Mucosa of descending colon (tissue), 3 donors: Measurements from ENCODE around the gene WDR11. TPM values are rescaled to one million over a fixed set of nuclear protein-coding genes. Genes with fewer than 3 reads are reported as not detected.

Source experiments
- ATAC-seq: fragments of 200-7000 bp; cut with Tn5 transposase; one replicate; pipeline ENCODE4 v1.9.1; 2020; ENCODE audit warnings: mild to moderate bottlenecking, moderate library complexity
- DNase-seq, 3 donors: peaks; one replicate each; pipeline ENCODE4 v3.0.0-alpha.2; 2020
- H3K36me3 ChIP-seq: fragments of 200-600 bp; one replicate; pipeline ENCODE4 v1.8.0; 2021; ENCODE audit warnings: low read depth, mild to moderate bottlenecking
- H3K4me1 ChIP-seq: fragments of 200-600 bp; one replicate; pipeline ENCODE4 v1.8.0; 2021; ENCODE audit warnings: low read depth, mild to moderate bottlenecking
- H3K4me3 ChIP-seq: fragments of 200-600 bp; one replicate; pipeline ENCODE4 v1.8.0; 2021; ENCODE audit warnings: mild to moderate bottlenecking
- H3K9me3 ChIP-seq: fragments of 200-600 bp; one replicate; pipeline ENCODE4 v1.8.0; 2021; ENCODE audit warnings: mild to moderate bottlenecking
- intact Hi-C, 2 donors: fragments of 100-400 bp; cut with DNase I in 1 of 2; cut with micrococcal nuclease in 1 of 2; formaldehyde crosslinking; loops; one replicate each; pipeline versions ENCODE4 v1.11.0 to v1.11.1; 2022; cut with DNase I, micrococcal nuclease
- total RNA-seq, 3 donors: library from RNA; stranded (reverse); fragmentation: NEBNext Ultra II Directional in 2 of 3; extraction: Animal tissue kit (Norgen Biotek cat#: 25700) in 2 of 3; gene quantifications; one replicate each; pipeline versions ENCODE4 v1.2.1 to v1.2.4, GENCODE V29; 2021 to 2023
- TF ChIP-seq, protein P1 (sequence below): fragments of 200-600 bp; IDR thresholded peaks from one replicate; pipeline ENCODE4 v1.8.0; 2022; ENCODE audit warnings: antibody characterized with exemption, mild to moderate bottlenecking
- donor health status: DM: no; HTN: no; CAD: no; lungs with moderate emphysema.
- donor health status: DM: no; HTN: no; CAD: no.
- donor health status: DM: no; HTN: yes; CAD: no.

WDR11 gene
- total RNA-seq, 3 donors from 2014 or later = 42.0 to 53.8 (median 44.5) TPM

DNA sequence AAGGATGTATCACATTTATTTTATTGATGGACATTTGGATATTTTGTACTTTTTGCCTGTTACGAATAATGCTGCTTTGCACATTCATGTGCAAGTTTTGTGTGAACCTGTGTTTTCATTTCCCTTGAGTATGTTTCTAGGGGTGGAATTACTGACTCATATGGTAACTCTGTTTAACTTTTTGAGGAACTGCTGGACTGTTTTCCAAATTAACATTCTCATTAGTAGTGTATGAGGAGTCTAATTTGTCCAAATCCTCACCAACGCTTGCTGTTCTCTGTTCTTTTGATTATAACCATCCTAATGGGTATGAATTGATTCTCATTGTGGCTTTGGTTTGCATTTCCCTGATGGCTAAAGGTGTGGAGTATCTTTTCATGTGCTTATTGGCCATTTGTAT lies 3.2 kb downstream of the WDR11 start:
- intact Hi-C loops = no loop called here
- Histone ChIP-seq H3K36me3 (no peaks in the 10 kb centered on the region), H3K4me1 (peaks cover 4% of the 10 kb centered on the region), H3K4me3 (no peak overlapping the region), H3K9me3 (no peaks in the 10 kb centered on the region)
- no peak for DNase-seq
- TF ChIP-seq, protein P1, sequence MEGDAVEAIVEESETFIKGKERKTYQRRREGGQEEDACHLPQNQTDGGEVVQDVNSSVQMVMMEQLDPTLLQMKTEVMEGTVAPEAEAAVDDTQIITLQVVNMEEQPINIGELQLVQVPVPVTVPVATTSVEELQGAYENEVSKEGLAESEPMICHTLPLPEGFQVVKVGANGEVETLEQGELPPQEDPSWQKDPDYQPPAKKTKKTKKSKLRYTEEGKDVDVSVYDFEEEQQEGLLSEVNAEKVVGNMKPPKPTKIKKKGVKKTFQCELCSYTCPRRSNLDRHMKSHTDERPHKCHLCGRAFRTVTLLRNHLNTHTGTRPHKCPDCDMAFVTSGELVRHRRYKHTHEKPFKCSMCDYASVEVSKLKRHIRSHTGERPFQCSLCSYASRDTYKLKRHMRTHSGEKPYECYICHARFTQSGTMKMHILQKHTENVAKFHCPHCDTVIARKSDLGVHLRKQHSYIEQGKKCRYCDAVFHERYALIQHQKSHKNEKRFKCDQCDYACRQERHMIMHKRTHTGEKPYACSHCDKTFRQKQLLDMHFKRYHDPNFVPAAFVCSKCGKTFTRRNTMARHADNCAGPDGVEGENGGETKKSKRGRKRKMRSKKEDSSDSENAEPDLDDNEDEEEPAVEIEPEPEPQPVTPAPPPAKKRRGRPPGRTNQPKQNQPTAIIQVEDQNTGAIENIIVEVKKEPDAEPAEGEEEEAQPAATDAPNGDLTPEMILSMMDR = no peak
- no peak for ATAC-seq

DNA sequence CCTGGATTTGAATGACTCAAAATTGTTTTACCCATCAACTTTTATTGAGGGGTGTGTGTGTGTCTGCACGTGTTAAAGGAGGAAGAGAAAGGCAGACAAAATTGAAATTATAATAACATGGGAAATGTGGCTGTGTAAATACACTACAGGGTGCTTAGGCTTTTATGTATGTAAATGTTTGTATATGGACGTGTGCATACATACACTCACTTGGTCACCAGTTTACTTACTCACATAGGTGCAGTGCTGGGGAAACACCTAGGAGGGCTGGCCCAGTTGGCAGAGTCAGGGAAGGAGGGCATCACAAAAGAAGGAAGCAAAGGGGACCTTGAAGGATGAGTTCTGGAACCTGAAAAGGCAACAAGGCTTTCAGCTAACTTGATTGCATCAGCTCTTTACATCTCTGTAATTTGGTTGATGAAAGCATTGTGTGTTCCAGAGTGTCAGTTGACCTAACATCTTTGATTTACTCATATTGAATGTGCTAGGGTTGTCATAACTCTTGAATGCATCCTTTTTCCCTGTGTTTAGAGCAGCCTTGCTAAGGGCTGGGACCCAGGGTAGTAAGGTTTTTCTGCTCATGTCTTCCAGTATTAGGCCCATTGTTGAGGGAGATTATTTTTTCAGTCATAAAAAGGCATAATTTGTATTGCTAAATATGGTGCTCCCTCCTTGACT lies 10.2 kb downstream of the WDR11 start:
- no peaks in the 10 kb centered on the region for H3K9me3 ChIP-seq
- ATAC-seq (peak; percentile 100), DNase-seq (peak in 2 of 3 donors; percentile 28 to 38)
- TF ChIP-seq, protein P1 = no peak
- H3K4me1 ChIP-seq = no peaks in the 10 kb centered on the region
- intact Hi-C loops = no loop called here
- H3K4me3 ChIP-seq = no peak overlapping the region
- H3K36me3 ChIP-seq = no peaks in the 10 kb centered on the region

DNA sequence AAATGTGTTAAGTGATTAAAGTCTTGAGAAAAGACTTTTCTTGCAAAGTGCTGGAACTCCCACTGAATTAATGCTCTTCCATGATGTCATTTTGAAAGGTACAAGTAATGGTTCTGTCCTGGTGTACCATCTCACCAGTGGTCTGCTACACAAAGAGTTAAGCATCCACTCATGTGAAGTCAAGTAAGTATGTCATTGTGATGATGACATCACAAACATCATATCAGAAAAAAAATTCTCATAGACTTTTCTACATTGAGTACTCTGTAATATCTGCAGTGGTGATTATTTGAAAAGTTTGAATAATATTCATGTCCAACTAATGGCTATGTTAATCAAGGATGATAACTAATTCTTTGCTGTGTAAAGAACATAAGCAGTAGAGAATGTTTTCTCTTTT lies 22.6 kb downstream of the WDR11 start:
- ATAC-seq (no peak), DNase-seq (no peak)
- Histone ChIP-seq H3K4me3 (no peak overlapping the region), H3K4me1 (no peaks in the 10 kb centered on the region), H3K9me3 (no peaks in the 10 kb centered on the region), H3K36me3 (no peaks in the 10 kb centered on the region)
- TF ChIP-seq, protein P1 = no peak
- intact Hi-C loops = no loop called here

DNA sequence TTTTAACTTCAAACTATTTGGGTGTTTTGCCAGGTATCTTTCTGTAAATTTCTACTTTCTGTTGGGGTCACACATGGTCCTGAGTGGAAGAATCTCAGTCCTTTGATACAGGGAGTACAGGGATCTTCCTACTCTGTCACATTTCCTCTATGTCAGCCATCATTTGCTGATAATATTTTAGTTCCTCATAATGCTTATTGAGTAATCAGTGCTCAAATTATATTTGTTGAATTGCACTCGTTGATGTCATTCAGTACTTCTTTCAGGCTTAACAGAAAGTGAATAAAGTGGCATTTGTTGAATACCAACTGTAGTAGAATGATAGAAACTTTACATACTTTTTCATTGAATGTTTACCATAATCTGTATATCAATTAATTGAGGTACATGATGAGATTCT lies 31.9 kb downstream of the WDR11 start:
- Histone ChIP-seq H3K36me3 (no peaks in the 10 kb centered on the region), H3K4me3 (no peak overlapping the region), H3K4me1 (no peaks in the 10 kb centered on the region), H3K9me3 (no peaks in the 10 kb centered on the region)
- intact Hi-C loops = no loop called here
- TF ChIP-seq, protein P1 = no peak
- no peak for DNase-seq
- no peak for ATAC-seq

DNA sequence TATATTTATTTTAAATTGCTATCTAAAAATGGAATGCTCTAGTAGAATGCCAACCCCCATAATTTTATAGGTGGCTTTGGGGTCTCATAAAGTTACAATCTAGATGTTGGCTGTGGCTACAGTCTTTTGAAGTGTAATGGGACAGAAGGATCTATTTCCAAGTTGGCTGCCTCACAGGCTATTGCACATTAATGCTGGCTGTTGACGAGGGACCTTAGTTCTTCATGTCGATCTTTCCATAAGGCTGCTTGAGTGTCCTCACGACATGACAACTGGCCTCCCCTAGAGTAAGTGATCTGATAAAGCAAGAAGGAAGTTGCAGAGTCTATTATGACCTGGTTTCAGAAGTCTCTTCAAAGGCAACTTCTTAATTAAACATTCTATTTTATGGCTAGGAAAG lies 36.3 kb downstream of the WDR11 start:
- Histone ChIP-seq H3K36me3 (no peaks in the 10 kb centered on the region), H3K4me3 (no peak overlapping the region), H3K4me1 (no peaks in the 10 kb centered on the region), H3K9me3 (no peaks in the 10 kb centered on the region)
- DNase-seq (no peak), ATAC-seq (no peak)
- TF ChIP-seq, protein P1 = no peak
- intact Hi-C loops = no loop called here

DNA sequence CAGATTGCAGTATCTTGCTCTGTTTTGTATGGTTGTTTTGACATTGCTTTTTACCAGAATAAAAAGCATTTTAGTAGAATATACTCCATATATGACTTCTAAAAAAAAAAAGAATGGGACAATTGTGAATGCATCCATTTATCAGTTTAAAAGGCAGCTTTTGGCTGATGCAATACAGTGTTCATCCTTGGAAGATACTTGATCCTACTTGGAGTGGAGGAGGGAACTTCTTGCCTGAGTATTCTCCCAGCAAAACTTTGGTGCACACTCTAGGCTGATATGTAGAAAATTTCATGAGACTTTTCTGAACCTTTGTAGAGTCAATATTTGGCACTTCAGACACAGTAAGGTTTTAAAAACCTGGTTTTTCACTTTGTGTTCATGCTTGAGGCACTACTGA lies 40.2 kb downstream of the WDR11 start:
- no peak for ATAC-seq
- intact Hi-C loops = no loop called here
- Histone ChIP-seq H3K4me1 (no peaks in the 10 kb centered on the region), H3K4me3 (no peak overlapping the region), H3K36me3 (no peaks in the 10 kb centered on the region), H3K9me3 (no peaks in the 10 kb centered on the region)
- TF ChIP-seq, protein P1 = no peak
- no peak for DNase-seq
